ENCODE data around the gene ALCAM. TPM values are rescaled to one million over a fixed set of nuclear protein-coding genes. Genes with fewer than 3 reads are reported as not detected.

ALCAM gene
- total and polyA plus RNA-seq, 2 donors (not counting 1 experiment from before 2014, with no cell fraction given) = 6.2 to 23.8 TPM

GRCh38 chr3:105473521-105474223, 107.0 kb downstream of the ALCAM start:
- no peak for DNase-seq
- Histone ChIP-seq H3K4me1 (ENCODE audit: control insufficient read depth in 2 of 2, insufficient read depth in 2 of 2, low read length in 2 of 2) (peaks cover 0 to 3% of the 10 kb centered on the region in 2 donors), H2AFZ (ENCODE audit: insufficient read depth, low read depth, low read length, poor library complexity, severe bottlenecking) (no peak overlapping the region), H3K36me3 (replicated peaks in 1 of 2; ENCODE audit: control extremely low read depth in 1 of 2, control insufficient read depth in 1 of 2, extremely low read depth in 1 of 2, insufficient read depth in 2 of 2, low read length in 1 of 2) (peaks cover 0 to 1% of the 10 kb centered on the region in 2 experiments), H3K4me2 (replicated peaks; ENCODE audit: low read depth, low read length, poor library complexity, severe bottlenecking) (no peak overlapping the region), H3K9ac (ENCODE audit: low read length) (no peak overlapping the region), H3K27me3 (replicated peaks in 1 of 4; ENCODE audit: control extremely low read depth in 1 of 4, control insufficient read depth in 3 of 4, insufficient read depth in 4 of 4, low read length in 3 of 4) (no peaks in the 10 kb centered on the region), H3K79me2 (ENCODE audit: control insufficient read depth, insufficient read depth, low read length) (peaks cover 8% of the 10 kb centered on the region), H4K20me1 (ENCODE audit: control insufficient read depth, insufficient read depth, low read length, poor library complexity, severe bottlenecking) (no peaks in the 10 kb centered on the region), H3K9me3 (ENCODE audit: control extremely low read depth in 1 of 3, control insufficient read depth in 2 of 3, insufficient read depth in 1 of 3, low read length in 2 of 3) (peaks cover 0 to 16% (median 1%) of the 10 kb centered on the region in 3 donors), H3K27ac (ENCODE audit: low read length in 2 of 2) (no peak overlapping the region), H3K4me3 (ENCODE audit: control extremely low read depth in 1 of 5, extremely low read depth in 1 of 5, insufficient read depth in 1 of 5, low read depth in 2 of 5, low read length in 4 of 5) (no peak overlapping the region)
- TF ChIP-seq EZH2 (IDR thresholded peaks at IDR 0.05; ENCODE audit: borderline replicate concordance, insufficient read depth, low read depth, low read length, poor library complexity, severe bottlenecking) (no peak), CTCF (IDR thresholded peaks at IDR 0.05) (no peak)
- Mint-ChIP-seq H3K4me3 (no peak overlapping the region), H3K4me1 (peaks cover 31% of the 10 kb centered on the region), H3K9me3 (ENCODE audit: insufficient read depth) (peaks cover 5% of the 10 kb centered on the region), H3K27ac (no peak overlapping the region), H3K27me3 (no peaks in the 10 kb centered on the region)
- intact Hi-C loops (cut with micrococcal nuclease) = no loop called here
- ChIA-PET POLR2A (no interaction called here), CTCF (interaction anchor here (2.0 kb wide), 1 partner anchor 10 kb away, joined by 6 read pairs; no protein-coding TSS in a partner anchor)
- ATAC-seq (ENCODE audit: low read depth) = no peak

- Histone ChIP-seq H4K20me1 (ENCODE audit: control insufficient read depth, insufficient read depth, low read length, poor library complexity, severe bottlenecking) (no peaks in the 10 kb centered on the region), H2AFZ (ENCODE audit: insufficient read depth, low read depth, low read length, poor library complexity, severe bottlenecking) (no peak overlapping the region), H3K4me3 (ENCODE audit: control extremely low read depth in 1 of 5, extremely low read depth in 1 of 5, insufficient read depth in 1 of 5, low read depth in 2 of 5, low read length in 4 of 5) (no peak overlapping the region), H3K36me3 (replicated peaks in 1 of 2; ENCODE audit: control extremely low read depth in 1 of 2, control insufficient read depth in 1 of 2, extremely low read depth in 1 of 2, insufficient read depth in 2 of 2, low read length in 1 of 2) (peaks cover 0 to 3% of the 10 kb centered on the region in 2 experiments), H3K9me3 (ENCODE audit: control extremely low read depth in 1 of 3, control insufficient read depth in 2 of 3, insufficient read depth in 1 of 3, low read length in 2 of 3) (peaks cover 0 to 16% (median 2%) of the 10 kb centered on the region in 3 donors), H3K27me3 (replicated peaks in 1 of 4; ENCODE audit: control extremely low read depth in 1 of 4, control insufficient read depth in 3 of 4, insufficient read depth in 4 of 4, low read length in 3 of 4) (no peaks in the 10 kb centered on the region), H3K79me2 (ENCODE audit: control insufficient read depth, insufficient read depth, low read length) (peaks cover 7% of the 10 kb centered on the region), H3K4me1 (ENCODE audit: control insufficient read depth in 2 of 2, insufficient read depth in 2 of 2, low read length in 2 of 2) (peaks cover 0 to 2% of the 10 kb centered on the region in 2 donors), H3K27ac (ENCODE audit: low read length in 2 of 2) (no peak overlapping the region), H3K9ac (ENCODE audit: low read length) (no peak overlapping the region), H3K4me2 (replicated peaks; ENCODE audit: low read depth, low read length, poor library complexity, severe bottlenecking) (no peak overlapping the region)
- Mint-ChIP-seq H3K27me3 (no peaks in the 10 kb centered on the region), H3K4me1 (peaks cover 8% of the 10 kb centered on the region), H3K4me3 (no peak overlapping the region), H3K27ac (no peak overlapping the region), H3K9me3 (ENCODE audit: insufficient read depth) (peaks cover 5% of the 10 kb centered on the region)
- TF ChIP-seq CTCF (IDR thresholded peaks at IDR 0.05) (no peak), EZH2 (IDR thresholded peaks at IDR 0.05; ENCODE audit: borderline replicate concordance, insufficient read depth, low read depth, low read length, poor library complexity, severe bottlenecking) (no peak)
- ChIA-PET CTCF (no interaction called here), POLR2A (no interaction called here)
- WGBS (ENCODE audit: insufficient coverage) = no CpG with 5 or more reads among the region's 1 CpG
- DNase-seq (no peak), ATAC-seq (ENCODE audit: low read depth) (no peak)
- intact Hi-C loops (cut with micrococcal nuclease) = no loop called here
These were observed 114.1 kb downstream of the ALCAM start for GRCh38 chr3:105480768-105481167.

Measured in B cell (primary cell).